Measurements from ENCODE around the gene SLC6A8. TPM values are rescaled to one million over a fixed set of nuclear protein-coding genes. Genes with fewer than 3 reads are reported as not detected.
"Not testable (repeated sequence)": the region's sequence is repeated elsewhere in the genome, so short reads cannot be mapped to it uniquely, and the experiment has no call there.

SLC6A8 gene
- polyA plus RNA-seq, 4 donors = 16.8 to 64.5 (median 46.2) TPM

- not testable (repeated sequence) for DNase-seq (ENCODE audit: low read depth in 4 of 4, low spot score in 3 of 4)
These were observed 55.2 kb downstream of the SLC6A8 start for GRCh38 chrX:153742796-153743467.

GRCh38 chrX:153743468-153744209 lies 55.9 kb downstream of the SLC6A8 start:
- DNase-seq (ENCODE audit: low read depth in 4 of 4, low spot score in 3 of 4) = not testable (repeated sequence)

DNA sequence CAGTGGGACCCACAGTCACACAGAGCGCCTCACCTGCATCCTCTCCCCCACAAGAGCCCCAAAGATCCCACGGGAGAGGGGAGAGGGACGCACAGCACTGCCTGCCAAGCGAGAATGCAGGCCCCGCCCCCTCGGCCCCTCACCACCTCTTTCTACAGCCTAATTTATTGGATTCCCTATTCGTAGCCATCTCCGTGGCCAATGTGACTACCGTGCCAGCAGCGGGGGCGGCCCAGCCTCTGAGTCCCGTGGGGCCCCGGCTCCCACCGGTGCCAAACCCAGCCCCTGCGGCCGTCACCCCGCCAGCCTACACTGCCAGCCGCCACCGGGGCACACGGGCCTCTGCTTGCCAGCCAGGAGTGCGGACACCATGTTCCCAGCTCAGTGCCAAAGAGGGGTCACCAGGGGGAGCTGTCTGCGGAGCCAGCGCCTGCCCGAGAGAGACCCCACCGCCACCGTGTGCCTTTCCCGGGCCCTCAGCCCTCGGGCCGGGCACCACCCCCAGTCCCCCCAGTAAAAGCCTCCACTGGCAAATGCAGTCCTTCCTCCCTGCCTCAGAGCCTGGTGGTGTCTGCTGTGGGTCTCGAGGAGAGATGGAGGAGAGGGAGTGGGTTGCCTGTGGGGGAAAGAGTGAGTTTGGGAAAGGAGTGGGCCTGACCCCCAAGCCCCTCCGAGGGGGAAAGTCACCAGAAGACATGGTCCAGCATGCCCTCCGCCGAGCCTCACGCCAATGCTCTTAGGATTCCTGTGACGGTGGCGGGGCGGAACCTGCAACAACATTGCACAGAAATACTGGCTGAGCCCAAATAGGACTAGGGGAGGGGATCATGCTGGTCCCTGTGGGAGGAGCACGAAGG lies 56.7 kb downstream of the SLC6A8 start:
- DNase-seq (ENCODE audit: low read depth in 4 of 4, low spot score in 3 of 4) = no peak

- not testable (repeated sequence) for DNase-seq (ENCODE audit: low read depth in 4 of 4, low spot score in 3 of 4)
These were observed 57.3 kb downstream of the SLC6A8 start for GRCh38 chrX:153745067-153745433.

Other genes starting within 250 kb of the SLC6A8 start
- under 1 TPM; 0.14 to 0.53 (median 0.35) TPM for gene TREX2, start 241.9 kb upstream of the SLC6A8 start, polyA plus RNA-seq (ENCODE audit: insufficient read length in 4 of 4)
- gene HAUS7, start 217.3 kb upstream of the SLC6A8 start, polyA plus RNA-seq (ENCODE audit: insufficient read length in 4 of 4) = 10 to 100 TPM; 20.5 to 25.8 (median 25.5) TPM
- gene BGN, start 192.9 kb upstream of the SLC6A8 start, polyA plus RNA-seq (ENCODE audit: insufficient read length in 4 of 4) = 100 to 1,000 TPM; 114 to 218 (median 181) TPM
- under 1 TPM; 0.10 to 0.32 (median 0.22) TPM for gene ATP2B3, start 170.3 kb upstream of the SLC6A8 start, polyA plus RNA-seq (ENCODE audit: insufficient read length in 4 of 4)
- 10 to 100 TPM; 13.5 to 20.7 (median 17.9) TPM for gene CCNQ, start 88.8 kb upstream of the SLC6A8 start, polyA plus RNA-seq (ENCODE audit: insufficient read length in 4 of 4)
- gene DUSP9, start 40.7 kb upstream of the SLC6A8 start, polyA plus RNA-seq (ENCODE audit: insufficient read length in 4 of 4) = 10 to 100 TPM in 3 of 4 donors, 1 to 10 TPM in 1; 2.7 to 52.1 (median 44.9) TPM
- gene PNCK, start 14.1 kb upstream of the SLC6A8 start, polyA plus RNA-seq (ENCODE audit: insufficient read length in 4 of 4) = 10 to 100 TPM in 1 of 4 donors, 1 to 10 TPM in 3; 1.7 to 10.1 (median 7.8) TPM
- 100 to 1,000 TPM; 100 to 199 (median 181) TPM for gene BCAP31, start 36.5 kb downstream of the SLC6A8 start, polyA plus RNA-seq (ENCODE audit: insufficient read length in 4 of 4)
- gene ABCD1, start 36.9 kb downstream of the SLC6A8 start, polyA plus RNA-seq (ENCODE audit: insufficient read length in 4 of 4) = 1 to 10 TPM; 7.0 to 9.6 (median 8.0) TPM
- 1 to 10 TPM in 3 of 4 donors, under 1 TPM in 1; 0.76 to 2.1 (median 1.5) TPM for gene PLXNB3, start 76.3 kb downstream of the SLC6A8 start, polyA plus RNA-seq (ENCODE audit: insufficient read length in 4 of 4)
- 1 to 10 TPM in 3 of 4 donors, under 1 TPM in 1; 0.65 to 6.7 (median 1.9) TPM for gene SRPK3, start 93.1 kb downstream of the SLC6A8 start, polyA plus RNA-seq (ENCODE audit: insufficient read length in 4 of 4)
- 10 to 100 TPM; 59.4 to 95.2 (median 71.3) TPM for gene IDH3G, start 106.4 kb downstream of the SLC6A8 start, polyA plus RNA-seq (ENCODE audit: insufficient read length in 4 of 4)
- 100 to 1,000 TPM; 133 to 167 (median 150) TPM for gene SSR4, start 106.7 kb downstream of the SLC6A8 start, polyA plus RNA-seq (ENCODE audit: insufficient read length in 4 of 4)
- gene PDZD4, start 142.6 kb downstream of the SLC6A8 start, polyA plus RNA-seq (ENCODE audit: insufficient read length in 4 of 4) = 10 to 100 TPM in 2 of 4 donors, 1 to 10 TPM in 2; 6.9 to 13.7 (median 9.6) TPM
- 10 to 100 TPM in 3 of 4 donors, 1 to 10 TPM in 1; 1.9 to 67.6 (median 44.6) TPM for gene L1CAM, start 198.2 kb downstream of the SLC6A8 start, polyA plus RNA-seq (ENCODE audit: insufficient read length in 4 of 4)
- 1 to 10 TPM in 3 of 4 donors, under 1 TPM in 1; 0.15 to 6.1 (median 1.9) TPM for gene AVPR2, start 216.7 kb downstream of the SLC6A8 start, polyA plus RNA-seq (ENCODE audit: insufficient read length in 4 of 4)
- 10 to 100 TPM; 16.5 to 52.7 (median 23.7) TPM for gene ARHGAP4, start 238.3 kb downstream of the SLC6A8 start, polyA plus RNA-seq (ENCODE audit: insufficient read length in 4 of 4)
- gene NAA10, start 247.1 kb downstream of the SLC6A8 start, polyA plus RNA-seq (ENCODE audit: insufficient read length in 4 of 4) = 10 to 100 TPM; 46.8 to 83.0 (median 58.6) TPM

Measured in left renal pelvis (tissue), 4 donors.